A204.1 (cell line): ENCODE data around the gene PLXNB2.

Experiments
- FAIRE-seq: peaks from 2 replicates; lab custom pipeline; 2012; peaks lifted over from hg19 to GRCh38; lab: Jason Lieb, UNC

The PLXNB2 gene

GRCh38 chr22:50310031-50310722, 2.7 kb upstream of the PLXNB2 start:
- FAIRE-seq = no peak

GRCh38 chr22:50309601-50309991, 2.1 kb upstream of the PLXNB2 start:
- FAIRE-seq = no peak

- FAIRE-seq = no peak
These were observed 1.6 kb upstream of the PLXNB2 start for GRCh38 chr22:50308986-50309600.

GRCh38 chr22:50308597-50308935, 1.1 kb upstream of the PLXNB2 start:
- FAIRE-seq = no peak

DNA sequence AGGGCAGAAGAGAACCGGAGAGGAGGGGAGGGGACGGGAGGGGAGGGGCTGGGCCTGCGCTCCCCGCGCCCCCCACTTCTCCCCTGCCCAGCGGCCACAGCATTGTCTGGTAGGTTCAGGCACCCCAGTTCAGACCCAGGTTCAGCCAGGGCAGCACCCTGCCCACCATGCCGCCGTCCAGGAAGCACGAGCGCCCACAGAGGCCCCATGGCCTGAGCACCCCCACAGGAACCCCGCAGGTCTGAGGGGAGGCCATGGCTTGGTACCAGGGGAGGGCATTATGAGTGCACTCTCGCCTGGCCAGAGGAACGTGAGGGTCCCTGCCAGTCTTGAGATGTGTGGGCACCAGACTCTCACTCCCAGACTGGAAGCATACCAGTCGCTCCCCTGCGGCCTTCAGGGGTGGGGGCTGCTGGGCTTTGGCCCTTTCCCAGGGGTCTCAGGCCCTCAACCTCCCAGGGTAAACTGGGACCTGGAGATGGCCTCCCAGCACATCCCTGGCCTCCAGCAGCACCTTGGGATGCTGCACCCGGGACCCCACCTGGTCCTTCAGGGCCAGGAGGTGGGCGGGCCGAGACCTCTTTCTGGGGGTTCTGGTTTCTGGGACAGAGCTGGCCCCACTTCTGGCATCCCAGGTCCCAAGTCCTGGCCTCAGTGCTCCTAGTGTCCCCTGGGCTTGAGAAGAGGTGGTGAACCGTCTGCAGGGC, 597 bp upstream of the PLXNB2 start:
- FAIRE-seq = no peak

- no peak for FAIRE-seq
These were observed 1.4 kb downstream of the PLXNB2 start for GRCh38 chr22:50305923-50306566.

- FAIRE-seq = no peak
These were observed 2.0 kb downstream of the PLXNB2 start for GRCh38 chr22:50305393-50305922.

- FAIRE-seq = no peak
These were observed 2.7 kb downstream of the PLXNB2 start for GRCh38 chr22:50304528-50305392.

GRCh38 chr22:50303848-50304527, 3.5 kb downstream of the PLXNB2 start:
- no peak for FAIRE-seq

GRCh38 chr22:50303515-50303847, 4.0 kb downstream of the PLXNB2 start:
- FAIRE-seq = no peak

GRCh38 chr22:50302564-50302963, 4.9 kb downstream of the PLXNB2 start:
- FAIRE-seq = no peak

DNA sequence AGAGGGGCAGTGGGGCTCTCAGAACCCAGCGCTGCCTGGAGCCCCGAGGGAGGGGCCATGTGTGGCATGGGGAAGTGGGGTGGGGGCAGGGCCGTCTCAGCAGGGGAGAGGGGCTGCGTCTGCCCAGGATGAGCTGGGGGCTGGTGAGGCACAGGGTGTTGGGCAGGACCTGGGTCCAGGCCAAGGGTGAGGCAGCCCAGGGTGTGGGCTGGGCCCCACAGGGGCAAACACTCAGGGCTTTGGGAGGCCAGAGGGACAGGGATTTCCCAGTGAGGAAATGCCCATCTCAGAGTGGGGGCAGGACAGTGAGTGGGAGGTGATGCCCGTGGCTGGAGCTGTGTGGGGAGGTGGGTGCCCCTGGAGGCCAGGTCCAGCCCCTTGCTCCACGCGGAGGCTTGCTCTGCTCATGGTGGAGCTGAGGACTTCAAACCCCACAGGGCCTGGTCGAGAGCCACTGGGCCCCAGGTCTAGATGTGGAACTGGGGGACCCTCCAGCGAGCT, 5.4 kb downstream of the PLXNB2 start:
- no peak for FAIRE-seq

- no peak for FAIRE-seq
These were observed 5.9 kb downstream of the PLXNB2 start for GRCh38 chr22:50301581-50301991.

- FAIRE-seq = no peak
These were observed 6.7 kb downstream of the PLXNB2 start for GRCh38 chr22:50300620-50301257.

- no peak for FAIRE-seq
These were observed 7.4 kb downstream of the PLXNB2 start for GRCh38 chr22:50299785-50300619.

- FAIRE-seq = no peak
These were observed 8.3 kb downstream of the PLXNB2 start for GRCh38 chr22:50298937-50299784.

DNA sequence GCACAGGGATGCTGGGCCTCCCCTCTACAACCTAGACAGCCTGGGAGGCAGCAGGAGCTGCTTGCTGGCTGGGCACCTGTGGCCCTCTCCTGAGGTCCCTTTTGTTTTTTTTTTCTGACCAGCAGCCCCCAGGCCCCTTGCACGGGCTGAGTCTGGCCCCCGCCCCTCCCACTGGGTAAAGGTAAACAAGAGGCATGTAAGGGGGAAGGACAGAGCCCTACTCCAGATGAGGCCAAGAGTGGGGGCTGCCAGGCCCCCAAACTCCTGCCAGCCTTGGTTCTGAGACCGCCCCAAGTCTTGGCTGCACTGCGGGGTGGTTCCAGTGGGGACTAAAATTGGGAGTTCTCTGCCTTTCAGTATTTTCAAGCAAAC, 9.2 kb downstream of the PLXNB2 start:
- no peak for FAIRE-seq

- no peak for FAIRE-seq
These were observed 9.8 kb downstream of the PLXNB2 start for GRCh38 chr22:50297510-50298265.
